Activated T-helper 9 cell treated with anti-CD3 and anti-CD28 coated beads, Interleukin-2, amount 50 U/mL, for 16 hours (primary cell): ENCODE measurements around the gene HINT3.
"Not testable (repeated sequence)": the region's sequence is repeated elsewhere in the genome, so short reads cannot be mapped to it uniquely, and the experiment has no call there.

ENCODE experiments used
- DNase-seq: peaks from one replicate; pipeline ENCODE4 v3.0.0-alpha.2; 2020; ENCODE audit warnings: low read depth

The HINT3 gene

DNA sequence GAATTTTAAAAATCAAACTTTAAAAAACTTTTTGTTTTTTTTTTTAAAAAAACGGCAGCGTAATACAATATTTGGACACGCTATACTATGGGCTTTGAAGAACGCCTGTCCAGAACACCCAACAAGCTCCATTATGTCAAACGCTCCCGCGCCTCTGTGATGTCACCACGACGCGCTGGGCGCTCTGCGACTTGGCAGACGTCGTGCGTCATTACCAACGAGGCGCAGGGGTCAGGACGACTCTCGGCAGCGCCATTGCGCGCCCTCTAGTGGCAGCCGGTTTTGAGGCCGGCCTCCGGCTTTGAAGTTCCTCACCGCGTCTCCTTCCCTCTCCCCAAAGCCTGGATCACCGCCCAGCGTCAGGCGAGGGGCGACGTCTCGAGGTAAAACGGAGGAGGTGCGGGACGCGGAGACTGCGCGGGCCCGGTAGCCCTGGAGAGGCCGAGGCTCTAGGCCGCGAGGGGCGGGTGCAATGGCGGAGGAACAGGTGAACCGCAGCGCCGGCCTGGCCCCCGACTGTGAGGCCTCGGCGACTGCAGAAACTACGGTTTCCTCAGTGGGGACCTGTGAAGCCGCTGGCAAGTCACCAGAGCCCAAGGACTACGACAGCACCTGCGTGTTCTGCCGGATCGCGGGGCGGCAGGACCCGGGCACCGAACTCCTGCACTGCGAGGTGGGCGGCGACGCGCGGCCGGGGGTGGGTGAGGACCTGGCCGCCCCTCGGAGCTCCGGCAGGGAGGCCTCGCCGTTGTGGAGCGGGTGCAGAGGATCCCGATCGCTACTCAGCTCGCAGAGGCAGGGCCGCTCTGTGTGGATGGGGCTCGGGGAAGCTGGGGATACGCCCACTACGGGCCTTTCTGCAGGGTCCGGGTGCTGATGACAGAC is at the start of gene HINT3:
Gene HINT3, plus strand, starts transcription at position 265 of the 885 bp plus-strand sequence. Its CDS starts 208 bp downstream, at position 473.
- DNase-seq: peak; percentile 98

DNA sequence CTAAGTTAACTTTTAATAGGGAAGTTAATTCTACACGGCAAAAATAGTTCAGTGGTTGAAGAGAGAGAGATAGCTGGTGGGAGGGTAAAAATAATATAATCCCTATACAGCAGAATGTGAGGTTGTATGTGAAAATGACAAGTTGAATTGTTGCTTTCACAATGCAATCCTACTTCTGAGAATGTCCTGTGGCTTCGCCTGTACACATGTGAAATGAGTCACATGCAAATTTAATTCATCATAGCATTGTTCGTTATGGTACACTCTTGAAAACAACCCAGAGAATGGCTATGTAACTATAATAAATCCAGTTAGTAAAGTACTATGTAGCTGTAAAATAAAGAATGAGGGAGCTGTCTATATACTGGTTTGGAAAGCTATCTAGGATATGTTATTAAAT is 46.0 kb upstream of the HINT3 start:
- DNase-seq: no peak

DNA sequence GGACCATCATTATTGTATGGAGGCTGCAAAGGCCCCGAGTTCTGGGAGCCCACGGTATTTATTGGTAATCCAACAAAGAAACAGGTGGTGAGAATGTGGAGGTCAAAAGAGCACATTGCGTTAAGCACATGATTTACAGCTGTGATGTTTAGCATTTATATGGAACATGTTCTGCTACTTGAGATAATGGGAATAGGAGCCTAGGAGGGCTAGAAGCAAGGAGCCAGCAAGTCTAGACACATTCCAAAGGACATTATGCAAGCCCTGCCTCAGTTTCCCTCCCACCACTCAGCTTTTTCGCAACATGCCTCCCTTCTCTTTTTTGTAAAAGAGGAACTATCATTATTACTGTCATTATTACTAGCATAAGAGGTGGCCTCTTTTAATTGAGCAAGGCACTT is 45.5 kb upstream of the HINT3 start:
- not testable (repeated sequence) for DNase-seq

DNA sequence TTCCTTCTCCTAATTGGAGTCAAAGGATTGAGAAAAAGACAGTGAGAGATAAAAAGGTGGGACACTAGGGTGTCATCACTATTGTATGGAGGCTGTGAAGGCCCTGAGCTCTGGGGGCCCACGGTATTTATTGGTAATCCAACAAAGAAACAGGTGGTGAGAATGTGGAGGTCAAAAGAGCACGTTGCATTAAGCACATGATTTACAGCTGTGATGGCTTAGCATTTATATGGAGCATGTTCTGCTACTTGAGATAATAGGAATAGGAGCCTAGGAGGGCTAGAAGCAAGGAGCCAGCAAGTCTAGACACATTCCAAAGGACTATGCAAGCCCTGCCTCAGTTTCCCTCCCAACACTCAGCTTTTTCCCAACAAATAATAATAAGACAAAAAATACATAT is 44.1 kb upstream of the HINT3 start:
- DNase-seq: not testable (repeated sequence)

DNA sequence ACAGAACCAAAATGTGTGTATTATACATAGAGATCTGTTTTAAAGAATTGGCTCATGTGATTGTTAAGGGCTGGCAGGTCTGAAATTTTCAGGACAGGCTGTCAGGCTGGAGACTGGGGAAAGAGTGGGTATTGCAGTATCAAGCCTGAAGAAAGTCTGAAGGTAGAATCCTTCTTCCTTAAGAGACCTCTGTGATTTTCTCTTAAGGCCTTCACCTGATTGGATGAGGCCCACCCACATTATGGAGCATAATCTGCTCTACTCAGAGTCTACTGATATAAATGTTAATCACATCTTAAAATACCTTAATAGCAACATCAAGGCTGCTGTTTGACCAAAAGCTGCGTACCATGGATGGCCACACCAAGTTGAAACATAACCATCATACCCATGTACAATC is 43.4 kb upstream of the HINT3 start:
- no peak for DNase-seq

DNA sequence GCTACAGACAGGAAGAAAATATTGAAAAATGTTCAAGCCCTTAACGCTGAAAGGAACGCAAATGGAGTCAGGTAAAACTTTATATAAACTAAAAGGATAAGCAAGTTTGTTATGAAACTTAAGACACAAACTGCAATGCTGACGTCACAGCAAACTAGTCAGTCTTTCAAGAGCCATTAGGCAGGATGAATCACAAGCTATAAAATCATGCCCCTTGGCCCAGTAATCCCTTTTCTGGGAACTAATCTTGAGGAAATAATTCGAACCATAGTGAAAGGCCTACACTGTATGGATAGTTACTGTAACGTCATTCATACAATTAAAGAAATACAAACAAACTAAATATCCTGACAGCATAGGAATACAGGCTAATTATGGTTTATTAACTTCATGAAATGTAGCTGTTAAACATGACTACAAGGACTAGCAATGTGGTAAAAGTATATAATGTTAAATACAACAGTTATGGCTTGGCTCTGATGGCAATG is 42.7 kb upstream of the HINT3 start:
- DNase-seq: no peak

DNA sequence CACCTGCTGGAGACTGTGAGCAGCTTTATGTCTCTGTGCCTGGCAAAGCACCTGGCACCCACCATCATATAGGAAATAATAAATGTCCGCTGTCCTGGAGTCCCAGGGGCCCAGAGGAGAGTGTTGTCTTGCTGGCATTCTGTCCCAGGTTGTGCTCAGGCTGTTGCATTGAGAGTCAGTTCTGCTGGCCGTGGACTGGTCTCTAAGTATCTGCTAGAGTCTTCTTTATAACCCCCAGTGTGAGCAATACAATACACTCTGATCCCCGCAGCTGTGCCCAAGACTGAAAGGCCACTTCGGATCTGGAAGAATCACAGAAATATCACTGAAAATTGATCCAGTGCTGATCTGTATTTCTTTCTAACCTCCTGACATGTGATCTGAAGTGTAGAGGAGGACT is 38.3 kb upstream of the HINT3 start:
- DNase-seq: no peak

DNA sequence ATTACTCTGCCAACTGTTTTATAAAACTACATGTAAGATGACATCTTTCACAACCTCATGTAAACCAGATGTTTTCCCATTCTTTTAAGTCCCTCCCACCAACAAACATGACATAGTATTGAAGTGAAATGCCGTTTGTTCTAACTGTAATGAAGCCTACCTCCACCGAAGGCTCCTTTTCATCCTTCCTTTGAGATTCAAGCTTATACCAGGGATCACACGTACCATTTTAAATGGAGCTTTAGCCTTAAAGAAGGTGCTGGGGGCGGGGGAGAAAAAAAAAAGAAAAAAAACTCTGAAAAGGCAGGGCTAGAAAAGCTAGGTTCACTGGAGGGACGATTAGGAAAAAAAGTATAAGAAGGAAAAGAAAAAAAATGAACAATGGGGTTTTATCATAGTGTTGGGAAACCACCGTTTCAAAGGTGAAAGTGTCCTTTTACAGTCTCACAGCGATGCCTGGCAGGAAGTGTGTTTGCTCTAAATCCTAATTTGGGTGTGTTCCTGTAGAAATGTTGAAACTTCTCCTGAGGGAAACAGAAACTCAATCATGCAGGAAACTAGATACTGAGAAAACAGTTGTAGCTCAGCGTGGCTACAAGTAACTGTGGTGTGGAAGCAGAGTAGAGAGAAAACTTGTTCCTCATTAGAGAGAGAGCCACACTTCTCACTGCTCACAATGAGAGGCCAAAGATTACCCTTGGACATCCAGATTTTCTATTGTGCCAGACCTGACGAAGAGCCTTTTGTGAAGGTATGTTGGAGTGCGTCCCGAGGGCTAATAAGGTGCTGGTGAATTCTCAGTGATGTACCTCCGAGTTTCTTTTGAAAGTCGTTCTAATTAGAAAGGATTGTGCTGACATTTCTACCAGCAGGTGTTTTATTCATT is 37.6 kb upstream of the HINT3 start:
- DNase-seq: peak; percentile 28

DNA sequence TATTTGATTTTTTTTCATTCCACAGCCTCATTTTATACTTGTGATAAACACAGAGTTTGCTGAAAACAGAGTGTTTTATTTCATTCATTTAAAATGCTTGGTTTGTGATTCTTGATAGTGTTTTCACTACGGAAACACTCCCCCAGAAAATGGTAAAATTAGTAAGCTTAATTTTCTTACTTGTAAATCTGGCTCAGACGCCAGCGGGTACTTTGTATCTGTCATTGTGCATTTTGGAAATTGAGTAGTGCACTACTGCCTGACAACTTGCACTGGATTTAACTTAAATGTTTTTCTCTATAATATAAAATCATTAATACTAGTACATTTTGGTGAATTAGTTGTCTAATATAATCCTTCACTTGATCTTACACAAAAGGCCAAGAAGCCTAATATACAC is 37.0 kb upstream of the HINT3 start:
- no peak for DNase-seq

DNA sequence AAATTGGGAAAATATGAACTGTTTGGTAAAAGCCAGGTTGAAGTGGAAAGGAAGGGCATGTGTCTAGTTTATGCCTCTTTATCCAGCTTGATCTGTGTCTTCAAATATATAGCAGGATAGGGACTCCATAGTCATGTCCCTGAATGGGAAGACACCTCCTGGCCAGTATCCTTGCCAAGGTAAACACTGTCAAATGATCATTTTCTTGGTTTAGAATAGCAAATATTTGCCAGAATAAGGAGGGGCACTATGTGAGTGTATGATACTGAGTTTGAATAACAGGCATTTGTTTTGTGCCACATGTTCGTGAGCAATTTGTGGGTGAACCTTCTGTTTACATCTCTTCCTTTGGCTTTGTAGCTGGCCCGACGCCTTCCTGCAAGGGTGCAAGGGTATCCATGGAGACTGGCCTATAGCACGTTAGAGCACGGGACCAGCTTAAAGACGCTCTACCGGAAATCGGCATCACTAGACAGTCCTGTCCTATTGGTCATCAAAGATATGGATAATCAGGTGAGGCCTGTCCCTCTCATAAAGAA is 34.2 kb upstream of the HINT3 start:
- DNase-seq: no peak

DNA sequence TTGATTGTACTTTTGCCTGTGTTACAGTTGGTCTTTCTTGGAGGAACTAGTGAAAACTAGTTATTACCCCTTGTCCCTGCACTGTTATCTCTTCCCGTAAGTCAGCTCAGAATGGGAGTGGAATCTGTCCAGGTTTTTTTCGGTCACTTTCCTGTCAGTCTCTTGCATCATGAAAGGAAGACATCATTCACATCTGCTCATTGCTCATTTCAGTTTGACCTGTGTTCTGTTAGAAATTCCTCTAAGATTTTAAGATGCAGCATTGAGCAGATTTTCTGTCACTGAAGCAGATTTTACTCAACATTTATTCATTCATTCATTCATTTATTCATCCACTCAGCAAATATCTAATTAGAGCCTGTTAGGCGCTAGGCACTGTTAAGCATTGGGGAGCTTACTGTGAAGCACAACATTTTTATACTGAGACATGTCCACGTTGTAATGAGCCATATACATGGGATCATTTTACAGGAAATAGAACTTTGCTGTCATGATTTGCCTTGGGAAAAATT is 33.1 kb upstream of the HINT3 start:
- DNase-seq: no peak

DNA sequence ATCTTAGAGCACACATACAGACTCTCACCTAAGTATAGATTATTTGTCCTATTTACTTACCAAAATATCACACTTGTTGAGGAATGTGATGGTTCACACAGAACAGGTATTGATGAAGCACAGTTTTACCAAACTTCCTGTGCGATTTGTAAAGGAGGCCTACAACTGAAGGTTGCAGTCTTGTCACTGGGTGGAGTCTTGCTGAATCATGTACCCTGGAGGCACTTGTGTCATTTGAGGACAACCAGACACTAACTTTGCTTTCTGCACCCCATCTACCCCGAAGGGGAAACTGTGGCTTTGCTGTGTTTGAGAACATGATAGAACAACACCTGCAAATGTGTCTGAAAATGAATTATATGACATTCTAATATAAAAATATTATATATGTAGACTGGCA is 32.4 kb upstream of the HINT3 start:
- DNase-seq: no peak

DNA sequence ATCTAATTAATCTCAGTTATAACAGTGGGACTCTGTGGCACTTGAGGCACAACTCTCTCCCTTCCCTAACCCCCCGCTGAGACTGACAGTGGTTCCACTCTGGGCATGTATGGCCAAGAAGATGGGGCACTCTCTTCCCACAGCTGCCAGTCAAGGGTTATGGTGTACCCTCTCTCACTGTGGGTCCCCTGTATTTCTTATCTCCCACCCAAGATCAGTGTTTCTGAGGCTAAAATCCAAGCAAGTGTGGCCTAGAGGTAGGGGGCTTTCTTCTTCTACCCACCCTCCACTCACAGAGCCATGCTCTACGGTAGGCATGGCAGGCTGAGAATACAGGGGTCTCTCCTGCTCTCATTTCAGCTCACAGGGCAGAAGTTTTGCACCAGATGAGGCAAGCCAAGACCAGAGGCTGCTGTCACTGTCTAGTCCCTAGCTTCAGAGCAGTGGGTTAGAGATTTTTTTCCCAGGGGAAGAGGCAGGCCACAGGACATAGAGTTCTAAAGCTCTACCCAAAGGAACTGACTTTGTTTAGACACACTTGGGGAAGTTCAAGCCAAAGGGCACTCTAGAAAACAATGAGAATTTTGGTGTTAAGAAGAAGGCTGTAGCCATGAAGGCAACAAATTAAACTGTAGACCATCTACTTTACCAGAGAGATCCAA is 31.7 kb upstream of the HINT3 start:
- no peak for DNase-seq

DNA sequence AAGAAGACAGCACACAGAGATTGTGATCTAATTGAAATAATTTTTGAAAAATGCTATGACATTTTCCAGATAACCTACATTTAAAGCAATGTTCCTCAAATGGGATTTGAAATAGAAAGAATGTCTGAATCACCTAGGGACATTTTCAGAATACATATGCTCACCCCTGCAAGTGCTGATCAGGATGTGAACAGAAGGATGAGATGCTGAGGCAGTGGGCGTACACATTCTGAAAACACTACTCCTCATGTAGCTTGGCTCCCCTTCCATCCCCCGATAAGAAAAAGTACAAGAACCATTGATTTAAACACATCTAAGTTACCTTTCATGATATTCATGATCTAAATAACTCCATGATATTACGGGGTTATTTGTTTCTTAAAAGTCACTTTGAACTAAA is 29.9 kb upstream of the HINT3 start:
- DNase-seq: no peak

DNA sequence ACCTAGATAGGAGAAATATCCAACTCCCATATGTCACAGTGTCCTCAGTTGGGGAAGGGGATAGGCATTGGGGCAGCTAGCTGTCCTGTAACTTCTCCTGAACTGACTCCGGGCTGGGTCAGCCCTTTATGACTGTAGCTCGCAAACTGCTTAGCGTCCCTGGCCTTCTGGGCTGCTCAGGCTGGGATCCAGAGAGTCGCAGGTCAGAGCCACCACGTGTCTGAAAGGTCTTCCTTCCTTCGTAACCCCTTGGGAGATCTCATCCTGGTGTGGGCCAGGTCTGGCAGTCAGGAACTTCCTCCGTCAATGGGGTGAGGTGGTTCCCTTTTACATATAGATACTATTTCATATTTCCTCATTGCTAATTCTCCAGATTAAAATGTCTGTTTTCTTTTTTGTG is 28.8 kb upstream of the HINT3 start:
- DNase-seq: no peak

DNA sequence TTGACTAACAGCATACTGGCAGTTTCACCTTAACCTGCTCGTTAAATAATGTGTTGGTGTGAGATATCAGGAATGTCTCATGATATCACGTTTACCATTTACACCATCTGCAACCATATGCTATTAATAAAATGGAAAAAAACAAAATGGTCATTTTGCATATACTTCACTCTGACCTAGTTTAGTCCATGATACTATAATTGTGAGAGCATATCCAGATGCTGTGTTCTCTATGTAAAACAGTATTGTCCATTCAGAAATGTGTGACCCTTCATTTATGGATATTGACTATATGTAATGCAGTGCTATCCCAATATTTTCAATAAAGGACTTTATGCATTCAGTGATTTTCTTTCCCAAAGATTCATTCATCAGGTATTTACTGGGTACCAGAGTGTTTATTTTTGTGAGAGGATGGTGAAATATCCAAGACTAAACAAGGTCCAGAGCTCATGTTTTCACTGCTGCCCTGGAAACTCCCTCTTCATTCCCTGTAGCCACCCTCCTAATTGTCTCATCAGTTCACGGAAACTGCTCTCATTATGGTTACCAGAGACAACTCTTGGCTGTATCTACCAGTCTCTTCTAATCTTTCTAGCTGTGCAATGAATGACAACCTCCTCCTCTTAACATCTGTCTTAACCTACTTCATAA is 25.7 kb upstream of the HINT3 start:
- DNase-seq: no peak

DNA sequence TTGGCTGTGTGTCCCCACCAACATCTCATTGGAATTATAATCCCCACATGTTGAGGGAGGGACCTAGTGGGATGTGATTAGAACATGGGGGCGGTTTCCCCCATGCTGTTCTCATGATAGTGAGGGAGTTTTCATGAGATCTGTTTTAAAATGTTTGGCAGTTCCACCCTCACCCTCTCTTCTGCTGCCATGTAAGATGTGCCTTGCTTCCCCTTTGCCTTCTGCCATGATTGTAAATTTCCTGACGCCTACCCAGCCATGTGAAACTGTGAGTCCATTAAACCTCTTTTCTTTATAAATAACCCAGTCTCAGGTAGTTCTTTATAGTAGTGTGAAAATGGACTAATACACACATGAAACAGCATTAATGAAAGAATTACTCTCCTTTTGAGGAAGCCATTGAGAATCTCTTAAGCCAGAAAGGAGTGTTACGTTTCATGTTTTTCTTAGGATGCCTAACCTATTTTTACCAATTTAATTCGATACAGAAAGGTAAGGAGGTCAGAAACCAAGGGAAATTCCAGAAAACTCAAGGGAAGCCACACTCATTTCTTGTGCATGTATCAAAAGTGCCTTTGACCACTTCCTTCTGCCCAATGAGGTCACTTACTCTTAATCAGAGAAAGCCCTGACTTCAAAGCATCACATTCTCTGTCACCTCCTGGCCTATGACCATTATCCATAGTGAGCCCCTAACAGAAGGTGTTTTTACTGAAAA is 24.7 kb upstream of the HINT3 start:
- DNase-seq: no peak

DNA sequence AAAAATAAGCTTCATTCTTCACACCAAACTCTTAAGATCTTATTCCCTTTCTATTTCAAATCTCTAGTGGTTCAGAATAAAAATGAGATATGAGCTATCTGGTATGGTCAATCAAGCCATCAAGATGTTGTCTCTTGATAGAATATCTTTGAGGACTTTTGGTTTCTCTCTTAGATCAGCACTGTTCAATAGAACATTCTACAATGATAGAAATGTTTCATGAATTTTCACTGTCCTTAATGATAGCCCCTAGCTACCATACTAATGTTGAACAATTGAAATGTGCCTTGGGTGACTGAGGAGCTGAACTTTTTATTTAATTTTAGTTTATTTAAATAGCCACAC is 24.1 kb upstream of the HINT3 start:
- no peak for DNase-seq

DNA sequence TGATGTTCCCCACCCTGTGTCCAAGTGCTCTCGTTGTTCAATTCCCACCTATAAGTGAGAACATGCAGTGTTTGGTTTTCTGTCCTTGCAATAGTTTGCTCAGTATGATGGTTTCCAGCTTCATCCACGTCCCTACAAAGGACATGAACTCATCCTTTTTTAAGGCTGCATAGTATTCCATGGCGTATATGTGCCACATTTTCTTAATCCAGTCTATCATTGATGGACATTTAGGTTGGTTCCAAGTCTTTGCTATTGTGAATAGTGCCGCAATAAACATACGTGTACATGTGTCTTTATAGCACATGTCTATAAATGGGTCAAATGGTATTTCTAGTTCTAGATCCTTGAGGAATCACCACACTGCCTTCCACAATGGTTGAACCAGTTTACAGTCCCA is 21.1 kb upstream of the HINT3 start:
- DNase-seq: not testable (repeated sequence)

DNA sequence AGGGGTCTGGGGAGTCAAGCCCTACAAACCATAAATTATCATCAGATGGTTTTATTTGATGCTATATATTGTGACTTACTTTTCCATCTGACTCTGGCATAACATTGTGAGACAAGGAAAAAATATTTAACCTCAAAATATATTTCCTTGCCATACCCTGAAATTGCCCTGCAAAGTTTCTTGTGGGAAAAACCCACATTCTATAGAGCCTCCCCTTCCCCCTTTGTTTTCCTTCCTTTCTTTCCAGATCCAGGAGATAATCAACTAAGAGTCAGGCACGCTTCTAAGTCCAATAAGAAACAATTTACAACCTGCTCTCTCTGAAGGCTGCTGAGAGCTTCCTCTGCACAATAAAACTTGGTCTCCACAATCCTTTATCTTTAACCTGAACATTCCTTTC is 17.5 kb upstream of the HINT3 start:
- no peak for DNase-seq

DNA sequence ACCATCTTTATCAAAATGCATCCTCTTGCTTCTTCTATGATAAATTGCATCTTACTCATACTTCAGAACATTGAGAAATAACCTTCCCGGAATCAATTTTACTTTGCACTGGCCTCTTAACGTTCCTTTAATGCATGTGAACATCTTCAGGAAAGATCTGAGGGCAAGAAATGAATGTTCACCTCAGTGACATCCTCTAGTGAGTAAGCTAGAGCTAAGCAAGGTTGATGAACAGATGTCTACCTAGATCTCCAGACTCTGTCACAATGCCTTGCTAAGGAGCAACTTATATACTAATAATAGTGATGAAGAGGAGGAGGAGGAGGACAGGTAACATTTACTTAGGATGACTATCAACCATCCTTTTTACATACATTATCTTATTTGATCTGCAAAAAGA is 16.8 kb upstream of the HINT3 start:
- no peak for DNase-seq
